Measurements from ENCODE around the gene WASF3. TPM values are rescaled to one million over a fixed set of nuclear protein-coding genes. Genes with fewer than 3 reads are reported as not detected.

WASF3 gene
- total and polyA plus RNA-seq, 2 experiments from 2014 or later = 9.9 to 20.7 TPM

GRCh38 chr13:26558074-26558805, 757 bp downstream of the WASF3 start (continued):
- no peak for TF ChIP-seq ZNF462 (CRISPR knock-in tag; IDR thresholded peaks at IDR 0.05)

- Mint-ChIP-seq H3K27me3 (ENCODE audit: insufficient read depth, low read depth, poor library complexity) (peaks cover 11% of the 10 kb centered on the region), H3K36me3 (ENCODE audit: low read depth) (no peaks in the 10 kb centered on the region; the same call in 2 of the 3 replicates), H3K4me1 (peaks cover 14% of the 10 kb centered on the region), H3K9me3 (peaks cover 9% of the 10 kb centered on the region), H3K4me3 (peak overlapping the region; percentile 86), H3K27ac (no peak overlapping the region)
- Histone ChIP-seq H3K9me2 (ENCODE audit: insufficient read depth) (no peaks in the 10 kb centered on the region; the same call in 1 of the 2 replicates), H3K4me2 (peak overlapping the region; percentile 79), H3F3A (replicated peaks; ENCODE audit: low read depth) (no peaks in the 10 kb centered on the region), H3K27ac (ENCODE audit: low read depth) (no peak overlapping the region), H4K20me1 (replicated peaks; ENCODE audit: insufficient read depth) (peaks cover 18% of the 10 kb centered on the region), H2AFZ (no peak overlapping the region), H3K4me1 (ENCODE audit: insufficient read depth) (peaks cover 24% of the 10 kb centered on the region), H3K79me2 (replicated peaks; ENCODE audit: insufficient read depth) (peaks cover 40% of the 10 kb centered on the region), H3K36me3 (ENCODE audit: insufficient read depth) (no peaks in the 10 kb centered on the region), H3K4me3 (peak overlapping the region; percentile 77), H3K27me3 (ENCODE audit: insufficient read depth) (peaks cover 39% of the 10 kb centered on the region)
- ATAC-seq (peak; percentile 4; the same call in 1 of the 3 replicates), DNase-seq (ENCODE audit: low spot score) (peak; percentile 51)
- TF ChIP-seq CREB1 (CRISPR knock-in tag; IDR thresholded peaks at IDR 0.05; ENCODE audit: low read depth) (no peak), STAT1 (IDR thresholded peaks at IDR 0.05; ENCODE audit: unreplicated experiment) (no peak)
Observed at GRCh38 chr13:26558987-26559386, 1.5 kb downstream of the WASF3 start.

Data from GM23338 (cell line).